Lower leg skin (tissue), 4 donors: ENCODE results near the gene FHIP2A. TPM values are rescaled to one million over a fixed set of nuclear protein-coding genes. Genes with fewer than 3 reads are reported as not detected.

Experiments
- DNase-seq, 2 donors: peaks; one replicate each; pipeline ENCODE4 v3.0.0-alpha.2; 2019; ENCODE audit warnings: low spot score in 2 of 2
- H3K4me3 ChIP-seq: fragments of 200-600 bp; sonication (generic); 2 replicates; pipeline ENCODE4 v1.5.1; 2017; ENCODE audit warnings: mild to moderate bottlenecking, low read depth; ENCODE audit not compliant: poor library complexity, severe bottlenecking
- POLR2A ChIP-seq, 2 donors: fragments of 450-650 bp; IDR thresholded peaks; one replicate each; pipeline ENCODE4 v1.6.1; 2016 to 2017; ENCODE audit warnings: antibody characterized with exemption in 2 of 2, mild to moderate bottlenecking in 1 of 2, moderate library complexity in 1 of 2
- WGBS, 2 donors: methylation state at CpG; one replicate each; pipeline ENCODE4 v1.1.5; 2018; 5-methylcytosine and 5-hydroxymethylcytosine counted together
- intact Hi-C: fragments of 100-400 bp; cut with DNase I; formaldehyde crosslinking; loops from one replicate; pipeline ENCODE4 v1.15.0; 2023; ENCODE audit warnings: low total_unique reads
- total RNA-seq, 4 donors: library from RNA; depleted of rRNA; stranded (reverse); fragments of >200 nt; gene quantifications; one replicate each; pipeline ENCODE4 v1.1.0, GENCODE V29; 2016
- TF ChIP-seq, protein P1 (sequence below), 3 donors: fragments of 450-650 bp; IDR thresholded peaks; one replicate each; pipeline ENCODE4 v1.5.1; 2016; ENCODE audit warnings: antibody characterized with exemption in 3 of 3, mild to moderate bottlenecking in 3 of 3, moderate library complexity in 2 of 3

Gene FHIP2A
- total RNA-seq, 4 donors from 2014 or later = 11.1 to 40.6 (median 18.0) TPM

DNA sequence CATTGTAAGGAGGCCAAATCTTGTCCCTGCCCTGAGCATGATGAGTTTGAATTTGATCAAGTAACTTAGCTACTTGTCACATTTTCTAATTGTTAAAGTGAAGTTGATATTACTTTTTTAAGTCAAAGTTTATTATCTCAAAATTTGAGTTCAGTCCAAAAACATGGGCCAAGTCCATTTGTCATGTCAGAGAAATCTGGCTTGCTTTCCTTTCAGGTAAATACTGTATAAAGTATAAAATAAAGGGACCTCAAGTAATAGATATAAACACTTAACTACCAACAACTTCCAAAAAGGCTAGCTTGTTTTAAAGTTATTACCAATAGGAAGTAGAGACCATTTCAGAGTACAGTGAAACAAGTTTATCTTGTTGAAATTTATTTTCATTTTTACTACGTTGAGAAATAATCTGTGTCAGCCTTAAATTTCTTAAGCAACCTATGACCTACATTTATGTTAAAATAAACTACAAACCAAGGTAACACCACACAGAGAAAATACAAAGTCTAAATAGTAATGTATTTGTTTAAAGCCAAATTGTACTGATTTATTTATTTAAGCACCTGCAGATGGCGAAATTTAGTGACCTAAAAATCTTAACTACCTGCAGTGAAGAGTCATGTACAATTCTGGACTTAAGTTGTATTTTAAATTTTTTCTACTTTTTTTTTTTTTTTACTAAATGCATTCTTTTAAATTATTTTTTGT lies 36.5 kb downstream of the FHIP2A start:
- no peak for DNase-seq
- H3K4me3 ChIP-seq = no peak overlapping the region
- 59 to 75% methylated on average over 2 of the region's 2 CpGs for WGBS, 2 donors
- no peak for TF ChIP-seq POLR2A (IDR thresholded peaks at IDR 0.05)
- TF ChIP-seq, protein P1, sequence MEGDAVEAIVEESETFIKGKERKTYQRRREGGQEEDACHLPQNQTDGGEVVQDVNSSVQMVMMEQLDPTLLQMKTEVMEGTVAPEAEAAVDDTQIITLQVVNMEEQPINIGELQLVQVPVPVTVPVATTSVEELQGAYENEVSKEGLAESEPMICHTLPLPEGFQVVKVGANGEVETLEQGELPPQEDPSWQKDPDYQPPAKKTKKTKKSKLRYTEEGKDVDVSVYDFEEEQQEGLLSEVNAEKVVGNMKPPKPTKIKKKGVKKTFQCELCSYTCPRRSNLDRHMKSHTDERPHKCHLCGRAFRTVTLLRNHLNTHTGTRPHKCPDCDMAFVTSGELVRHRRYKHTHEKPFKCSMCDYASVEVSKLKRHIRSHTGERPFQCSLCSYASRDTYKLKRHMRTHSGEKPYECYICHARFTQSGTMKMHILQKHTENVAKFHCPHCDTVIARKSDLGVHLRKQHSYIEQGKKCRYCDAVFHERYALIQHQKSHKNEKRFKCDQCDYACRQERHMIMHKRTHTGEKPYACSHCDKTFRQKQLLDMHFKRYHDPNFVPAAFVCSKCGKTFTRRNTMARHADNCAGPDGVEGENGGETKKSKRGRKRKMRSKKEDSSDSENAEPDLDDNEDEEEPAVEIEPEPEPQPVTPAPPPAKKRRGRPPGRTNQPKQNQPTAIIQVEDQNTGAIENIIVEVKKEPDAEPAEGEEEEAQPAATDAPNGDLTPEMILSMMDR (IDR thresholded peaks at IDR 0.05) = no peak
- intact Hi-C loops = no loop called here

DNA sequence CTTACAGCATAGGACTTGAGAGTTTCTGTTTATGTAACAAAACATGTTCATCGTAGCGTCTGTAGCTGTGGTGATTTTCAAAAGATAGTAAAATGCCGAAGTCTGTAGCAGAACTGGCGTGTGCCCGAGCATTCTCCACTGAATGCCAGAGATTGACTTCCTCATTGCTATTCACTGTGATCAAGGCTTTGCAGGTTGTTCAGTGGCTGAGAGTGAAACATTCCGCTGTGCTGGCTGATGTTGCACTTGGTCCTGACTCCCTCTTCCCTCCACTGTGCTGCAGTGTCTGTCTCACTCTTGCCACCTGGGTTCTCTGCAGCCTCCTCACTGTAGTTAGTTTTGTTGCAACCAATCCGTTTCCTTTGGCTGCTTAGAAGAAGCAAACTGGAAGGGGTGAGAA lies 37.6 kb downstream of the FHIP2A start:
- no peak overlapping the region for H3K4me3 ChIP-seq
- WGBS, 2 donors = 90 to 91% methylated on average over 7 of the region's 7 CpGs
- TF ChIP-seq, protein P1 (IDR thresholded peaks at IDR 0.05) = no peak
- no peak for TF ChIP-seq POLR2A (IDR thresholded peaks at IDR 0.05)
- intact Hi-C loops = no loop called here
- DNase-seq = no peak

DNA sequence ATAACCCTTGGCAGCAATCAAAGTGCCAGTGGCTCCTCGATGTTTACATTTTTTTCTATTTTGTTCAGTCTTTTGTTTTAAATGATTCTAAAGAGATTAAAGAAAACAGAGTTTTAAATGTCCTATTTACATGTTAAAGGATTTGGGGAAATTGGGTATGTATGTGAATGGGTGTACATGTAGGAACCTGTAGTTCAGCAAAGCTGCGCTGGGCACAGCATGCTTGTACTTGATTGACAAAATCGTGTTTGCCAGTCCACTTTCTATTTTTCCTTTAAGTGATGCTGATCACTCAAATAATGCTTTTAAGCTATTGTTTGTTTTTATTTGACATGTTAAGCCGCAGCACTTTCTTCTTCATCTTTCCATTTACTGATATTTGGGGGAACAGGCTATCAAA lies 40.9 kb downstream of the FHIP2A start:
- TF ChIP-seq, protein P1 (IDR thresholded peaks at IDR 0.05) = no peak
- no peak overlapping the region for H3K4me3 ChIP-seq
- DNase-seq = no peak
- WGBS, 2 donors = 63 to 71% methylated on average over 4 of the region's 4 CpGs
- intact Hi-C loops = no loop called here

DNA sequence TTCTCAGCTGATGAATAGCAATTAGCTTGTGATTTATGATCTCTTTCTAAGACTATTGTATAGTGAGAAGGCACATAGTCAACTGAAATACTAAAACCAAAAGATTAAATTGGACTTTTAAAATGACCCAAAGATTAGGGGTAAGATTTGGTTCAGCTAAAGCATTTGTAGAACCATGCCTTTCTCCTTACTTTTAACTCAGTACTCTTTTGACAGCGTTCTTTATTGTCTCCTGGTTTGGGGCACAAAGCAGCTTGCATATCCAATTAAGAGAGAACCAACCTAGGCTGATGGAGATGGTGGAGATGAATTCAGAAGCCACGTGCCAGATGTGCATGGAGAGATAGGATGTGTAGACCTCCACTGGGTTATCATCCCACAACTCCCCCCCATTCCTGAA lies 45.8 kb downstream of the FHIP2A start:
- no peak overlapping the region for H3K4me3 ChIP-seq
- WGBS, 2 donors = 90 to 98% methylated on average over 2 of the region's 2 CpGs
- no peak for TF ChIP-seq POLR2A (IDR thresholded peaks at IDR 0.05)
- TF ChIP-seq, protein P1 (IDR thresholded peaks at IDR 0.05) = no peak
- intact Hi-C loops = no loop called here
- DNase-seq = no peak

DNA sequence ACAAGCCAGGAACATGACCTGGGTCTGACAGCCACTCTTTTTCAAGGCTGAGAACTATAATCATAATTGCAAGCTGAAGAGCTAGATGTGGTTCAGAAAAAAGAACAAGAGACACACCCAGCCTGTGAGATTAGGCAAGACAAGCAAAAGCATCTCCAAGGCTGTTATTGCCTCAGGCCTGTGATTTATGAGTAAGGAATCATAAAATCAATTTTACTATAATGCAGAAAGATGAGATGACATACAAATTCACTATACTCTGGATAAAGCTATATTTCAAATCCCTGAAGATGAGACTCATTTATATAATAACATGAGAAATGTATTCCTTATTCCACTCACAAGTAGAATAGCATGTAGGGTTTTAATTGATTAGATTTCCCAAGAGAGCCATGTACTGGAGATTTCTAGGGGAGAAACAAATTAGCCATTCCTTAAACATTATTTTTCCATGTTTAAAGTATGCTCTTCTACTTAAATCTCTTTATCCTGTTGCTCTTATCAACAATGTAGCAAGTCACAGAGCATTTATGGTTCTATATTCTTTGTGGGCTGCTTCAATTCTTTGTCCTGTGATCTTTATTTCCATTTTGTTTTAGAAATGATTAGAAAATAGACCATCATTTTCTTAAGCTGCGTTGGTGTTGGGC lies 47.4 kb downstream of the FHIP2A start:
- WGBS, 2 donors = 18 to 32% methylated on average over 1 of the region's 1 CpG
- H3K4me3 ChIP-seq = no peak overlapping the region
- intact Hi-C loops = no loop called here
- TF ChIP-seq, protein P1 (IDR thresholded peaks at IDR 0.05) = no peak
- TF ChIP-seq POLR2A (IDR thresholded peaks at IDR 0.05) = no peak
- DNase-seq = no peak
